Measurements from ENCODE around the gene TEP1. TPM values are rescaled to one million over a fixed set of nuclear protein-coding genes. Genes with fewer than 3 reads are reported as not detected.

The TEP1 gene
- polyA plus RNA-seq, 1 donor from 2014 or later = 5.2 TPM

DNA sequence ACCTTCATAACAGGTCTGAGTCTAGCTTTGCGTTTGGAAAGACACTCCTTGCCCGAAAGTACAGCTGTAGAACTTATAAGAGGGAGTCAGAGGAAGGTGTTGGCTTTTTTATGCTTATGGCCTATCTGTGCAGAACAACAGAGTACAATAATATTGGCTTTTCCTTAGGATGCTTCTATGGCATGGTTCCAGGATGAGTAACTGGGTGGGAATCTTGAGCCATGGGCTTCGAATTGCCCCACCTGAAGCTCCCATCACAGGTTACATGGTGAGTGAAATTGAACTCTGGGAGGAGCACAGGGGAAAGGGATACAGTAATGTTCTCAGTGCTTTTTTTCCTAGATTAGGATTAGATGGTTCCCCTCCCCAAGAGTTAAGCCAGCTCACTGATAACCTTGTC is 56.9 kb downstream of the TEP1 start:
- no peaks in the 10 kb centered on the region for H3F3A ChIP-seq (ENCODE audit: insufficient read depth, low read length, poor library complexity, severe bottlenecking)
- H3K9ac ChIP-seq (ENCODE audit: low read length) = no peak overlapping the region
- no peaks in the 10 kb centered on the region for H3K9me3 ChIP-seq (ENCODE audit: low read length)
- H3K4me2 ChIP-seq (ENCODE audit: low read length) = no peak overlapping the region
- no peak overlapping the region for H2AFZ ChIP-seq (ENCODE audit: low read depth, low read length)
- peaks cover 5% of the 10 kb centered on the region for H3K36me3 ChIP-seq (ENCODE audit: insufficient read depth, low read length)
- H4K20me1 ChIP-seq (ENCODE audit: insufficient read depth) = no peaks in the 10 kb centered on the region
- H3K27me3 ChIP-seq (ENCODE audit: insufficient read depth, low read depth, low read length) = no peaks in the 10 kb centered on the region
- no peak overlapping the region for H3K27ac ChIP-seq (ENCODE audit: low read length)
- H3K79me2 ChIP-seq (replicated peaks; ENCODE audit: insufficient read depth, low read length) = no peaks in the 10 kb centered on the region
- no peak overlapping the region for H3K4me3 ChIP-seq (ENCODE audit: low read length)
- H3K9me2 ChIP-seq (ENCODE audit: insufficient read depth, low read length) = no peaks in the 10 kb centered on the region
- TF ChIP-seq EP300 (conservative IDR thresholded peaks at IDR 0.05; ENCODE audit: poor library complexity, severe bottlenecking) = no peak
- TF ChIP-seq EZH2 (IDR thresholded peaks at IDR 0.05; ENCODE audit: borderline replicate concordance, insufficient read depth, low read length, poor library complexity, severe bottlenecking) = no peak
- TF ChIP-seq POLR2AphosphoS5 (IDR thresholded peaks at IDR 0.05) = no peak
- TF ChIP-seq TAF1 (IDR thresholded peaks at IDR 0.05; ENCODE audit: low read depth) = no peak

DNA sequence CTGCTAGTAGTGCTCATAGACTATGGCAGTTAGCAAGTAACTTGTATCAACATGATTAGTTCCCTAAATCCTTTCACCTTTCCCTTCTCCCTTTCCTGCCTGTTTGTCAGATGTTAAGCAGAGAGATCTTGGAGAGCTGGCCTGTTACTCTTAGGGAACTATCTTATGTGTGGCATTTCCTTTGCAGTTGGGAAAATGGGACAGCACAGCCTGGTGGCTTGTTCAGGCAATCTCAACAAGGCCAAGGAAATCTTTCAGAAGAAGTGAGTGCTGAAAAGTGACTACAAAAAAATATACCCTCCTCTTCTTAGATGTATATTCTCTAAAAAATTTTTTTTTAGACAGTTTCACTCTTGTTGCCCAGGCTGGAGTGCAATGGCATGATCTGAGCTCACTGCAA is 62.4 kb downstream of the TEP1 start:
- no peak overlapping the region for H2AFZ ChIP-seq (ENCODE audit: low read depth, low read length)
- TF ChIP-seq TAF1 (IDR thresholded peaks at IDR 0.05; ENCODE audit: low read depth) = no peak

DNA sequence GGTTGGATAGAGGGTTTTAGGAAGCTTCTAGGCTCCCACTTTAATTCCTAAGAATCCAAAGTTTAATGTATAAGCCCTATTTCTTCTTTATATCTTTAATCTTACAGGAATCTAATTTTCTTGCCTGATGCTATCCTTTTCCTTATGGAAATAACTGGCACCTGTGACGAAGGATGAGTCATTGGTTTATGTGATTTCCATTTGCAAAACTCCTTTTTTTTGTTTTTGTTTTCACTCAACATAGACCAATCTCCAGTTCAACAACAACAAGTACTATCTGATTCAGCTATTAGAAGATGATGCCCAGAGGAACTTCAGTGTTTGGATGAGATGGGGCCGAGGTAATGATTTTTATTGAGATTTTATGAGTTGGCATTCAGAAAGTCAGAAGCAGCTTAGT is 63.0 kb downstream of the TEP1 start:
- no peak overlapping the region for H3K4me2 ChIP-seq (ENCODE audit: low read length)
- TF ChIP-seq, protein P1, sequence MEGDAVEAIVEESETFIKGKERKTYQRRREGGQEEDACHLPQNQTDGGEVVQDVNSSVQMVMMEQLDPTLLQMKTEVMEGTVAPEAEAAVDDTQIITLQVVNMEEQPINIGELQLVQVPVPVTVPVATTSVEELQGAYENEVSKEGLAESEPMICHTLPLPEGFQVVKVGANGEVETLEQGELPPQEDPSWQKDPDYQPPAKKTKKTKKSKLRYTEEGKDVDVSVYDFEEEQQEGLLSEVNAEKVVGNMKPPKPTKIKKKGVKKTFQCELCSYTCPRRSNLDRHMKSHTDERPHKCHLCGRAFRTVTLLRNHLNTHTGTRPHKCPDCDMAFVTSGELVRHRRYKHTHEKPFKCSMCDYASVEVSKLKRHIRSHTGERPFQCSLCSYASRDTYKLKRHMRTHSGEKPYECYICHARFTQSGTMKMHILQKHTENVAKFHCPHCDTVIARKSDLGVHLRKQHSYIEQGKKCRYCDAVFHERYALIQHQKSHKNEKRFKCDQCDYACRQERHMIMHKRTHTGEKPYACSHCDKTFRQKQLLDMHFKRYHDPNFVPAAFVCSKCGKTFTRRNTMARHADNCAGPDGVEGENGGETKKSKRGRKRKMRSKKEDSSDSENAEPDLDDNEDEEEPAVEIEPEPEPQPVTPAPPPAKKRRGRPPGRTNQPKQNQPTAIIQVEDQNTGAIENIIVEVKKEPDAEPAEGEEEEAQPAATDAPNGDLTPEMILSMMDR (IDR thresholded peaks at IDR 0.05; ENCODE audit: poor library complexity, severe bottlenecking) = no peak
- TF ChIP-seq SMC3 (conservative IDR thresholded peaks at IDR 0.05; ENCODE audit: poor library complexity) (no peak), EP300 (conservative IDR thresholded peaks at IDR 0.05; ENCODE audit: poor library complexity, severe bottlenecking) (no peak), POLR2AphosphoS5 (IDR thresholded peaks at IDR 0.05) (no peak), EZH2 (IDR thresholded peaks at IDR 0.05; ENCODE audit: borderline replicate concordance, insufficient read depth, low read length, poor library complexity, severe bottlenecking) (no peak), MXI1 (conservative IDR thresholded peaks at IDR 0.05; ENCODE audit: poor library complexity, severe bottlenecking) (no peak), TAF1 (IDR thresholded peaks at IDR 0.05; ENCODE audit: low read depth) (no peak), RAD21 (conservative IDR thresholded peaks at IDR 0.05) (no peak)
- TF ChIP-seq, protein P2, sequence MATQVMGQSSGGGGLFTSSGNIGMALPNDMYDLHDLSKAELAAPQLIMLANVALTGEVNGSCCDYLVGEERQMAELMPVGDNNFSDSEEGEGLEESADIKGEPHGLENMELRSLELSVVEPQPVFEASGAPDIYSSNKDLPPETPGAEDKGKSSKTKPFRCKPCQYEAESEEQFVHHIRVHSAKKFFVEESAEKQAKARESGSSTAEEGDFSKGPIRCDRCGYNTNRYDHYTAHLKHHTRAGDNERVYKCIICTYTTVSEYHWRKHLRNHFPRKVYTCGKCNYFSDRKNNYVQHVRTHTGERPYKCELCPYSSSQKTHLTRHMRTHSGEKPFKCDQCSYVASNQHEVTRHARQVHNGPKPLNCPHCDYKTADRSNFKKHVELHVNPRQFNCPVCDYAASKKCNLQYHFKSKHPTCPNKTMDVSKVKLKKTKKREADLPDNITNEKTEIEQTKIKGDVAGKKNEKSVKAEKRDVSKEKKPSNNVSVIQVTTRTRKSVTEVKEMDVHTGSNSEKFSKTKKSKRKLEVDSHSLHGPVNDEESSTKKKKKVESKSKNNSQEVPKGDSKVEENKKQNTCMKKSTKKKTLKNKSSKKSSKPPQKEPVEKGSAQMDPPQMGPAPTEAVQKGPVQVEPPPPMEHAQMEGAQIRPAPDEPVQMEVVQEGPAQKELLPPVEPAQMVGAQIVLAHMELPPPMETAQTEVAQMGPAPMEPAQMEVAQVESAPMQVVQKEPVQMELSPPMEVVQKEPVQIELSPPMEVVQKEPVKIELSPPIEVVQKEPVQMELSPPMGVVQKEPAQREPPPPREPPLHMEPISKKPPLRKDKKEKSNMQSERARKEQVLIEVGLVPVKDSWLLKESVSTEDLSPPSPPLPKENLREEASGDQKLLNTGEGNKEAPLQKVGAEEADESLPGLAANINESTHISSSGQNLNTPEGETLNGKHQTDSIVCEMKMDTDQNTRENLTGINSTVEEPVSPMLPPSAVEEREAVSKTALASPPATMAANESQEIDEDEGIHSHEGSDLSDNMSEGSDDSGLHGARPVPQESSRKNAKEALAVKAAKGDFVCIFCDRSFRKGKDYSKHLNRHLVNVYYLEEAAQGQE (IDR thresholded peaks at IDR 0.05; ENCODE audit: borderline replicate concordance) = no peak
- no peaks in the 10 kb centered on the region for H3K79me2 ChIP-seq (replicated peaks; ENCODE audit: insufficient read depth, low read length)
- no peak overlapping the region for H3K27ac ChIP-seq (ENCODE audit: low read length)
- peaks cover 5% of the 10 kb centered on the region for H3K36me3 ChIP-seq (ENCODE audit: insufficient read depth, low read length)
- no peaks in the 10 kb centered on the region for H4K20me1 ChIP-seq (ENCODE audit: insufficient read depth)
- no peaks in the 10 kb centered on the region for H3F3A ChIP-seq (ENCODE audit: insufficient read depth, low read length, poor library complexity, severe bottlenecking)
- no peak overlapping the region for H3K4me3 ChIP-seq (ENCODE audit: low read length)
- no peaks in the 10 kb centered on the region for H3K9me3 ChIP-seq (ENCODE audit: low read length)
- no peak overlapping the region for H3K9ac ChIP-seq (ENCODE audit: low read length)
- H2AFZ ChIP-seq (ENCODE audit: low read depth, low read length) = no peak overlapping the region
- no peaks in the 10 kb centered on the region for H3K27me3 ChIP-seq (ENCODE audit: insufficient read depth, low read depth, low read length)
- no peaks in the 10 kb centered on the region for H3K9me2 ChIP-seq (ENCODE audit: insufficient read depth, low read length)

More for the DNA sequence above, 62.4 kb downstream of the TEP1 start:
- no peak overlapping the region for H3K4me3 ChIP-seq (ENCODE audit: low read length)
- no peaks in the 10 kb centered on the region for H3K27me3 ChIP-seq (ENCODE audit: insufficient read depth, low read depth, low read length)
- H4K20me1 ChIP-seq (ENCODE audit: insufficient read depth) = no peaks in the 10 kb centered on the region
- H3K9ac ChIP-seq (ENCODE audit: low read length) = no peak overlapping the region
- H3F3A ChIP-seq (ENCODE audit: insufficient read depth, low read length, poor library complexity, severe bottlenecking) = no peaks in the 10 kb centered on the region
- peaks cover 5% of the 10 kb centered on the region for H3K36me3 ChIP-seq (ENCODE audit: insufficient read depth, low read length)
- H3K79me2 ChIP-seq (replicated peaks; ENCODE audit: insufficient read depth, low read length) = no peaks in the 10 kb centered on the region
- H3K4me2 ChIP-seq (ENCODE audit: low read length) = no peak overlapping the region
- no peaks in the 10 kb centered on the region for H3K9me3 ChIP-seq (ENCODE audit: low read length)
- H3K9me2 ChIP-seq (ENCODE audit: insufficient read depth, low read length) = no peaks in the 10 kb centered on the region
- no peak overlapping the region for H3K27ac ChIP-seq (ENCODE audit: low read length)

All from neural cell (in vitro differentiated cells).